Parathyroid adenoma (tissue), 2 donors: ENCODE results near the gene SERF1B.
"Not testable (repeated sequence)": the region's sequence is repeated elsewhere in the genome, so short reads cannot be mapped to it uniquely, and the experiment has no call there.

Experiments used
- H2AFZ ChIP-seq: fragments of 300-600 bp; sonication (generic); one replicate; pipeline ENCODE4 v1.7.0; 2017; ENCODE audit warnings: antibody characterized with exemption, mild to moderate bottlenecking
- H3K27ac ChIP-seq: fragments of 300-600 bp; sonication (generic); one replicate; pipeline ENCODE4 v1.7.0; 2017
- H3K27me3 ChIP-seq: fragments of 300-600 bp; sonication (generic); one replicate; pipeline ENCODE4 v1.7.0; 2017; ENCODE audit warnings: low read length; ENCODE audit not compliant: control insufficient read depth, insufficient read depth
- H3K36me3 ChIP-seq: fragments of 300-600 bp; sonication (generic); one replicate; pipeline ENCODE4 v1.7.0; 2017; ENCODE audit warnings: low read length; ENCODE audit not compliant: control insufficient read depth, insufficient read depth
- H3K4me1 ChIP-seq: fragments of 300-600 bp; sonication (generic); one replicate; pipeline ENCODE4 v1.7.0; 2017; ENCODE audit warnings: control low read depth
- H3K4me2 ChIP-seq: fragments of 300-600 bp; sonication (generic); one replicate; pipeline ENCODE4 v1.7.0; 2017; ENCODE audit warnings: low read length
- H3K4me3 ChIP-seq: fragments of 300-600 bp; sonication (generic); one replicate; pipeline ENCODE4 v1.7.0; 2017; ENCODE audit warnings: low read depth, low read length
- H3K79me2 ChIP-seq: fragments of 300-600 bp; sonication (generic); one replicate; pipeline ENCODE4 v1.7.0; 2017; ENCODE audit warnings: control low read depth
- H3K9ac ChIP-seq: fragments of 300-600 bp; sonication (generic); one replicate; pipeline ENCODE4 v1.7.0; 2017; ENCODE audit warnings: mild to moderate bottlenecking
- H3K9me3 ChIP-seq: fragments of 300-600 bp; sonication (generic); one replicate; pipeline ENCODE4 v1.7.0; 2017; ENCODE audit warnings: low read length; ENCODE audit not compliant: control insufficient read depth
- donor health status: primary hyperparathyroidism.

The SERF1B gene

GRCh38 chr5:70088907-70089464 lies 63.9 kb downstream of the SERF1B start:
- not testable (repeated sequence) for H3K27ac ChIP-seq, H2AFZ ChIP-seq, H3K4me3 ChIP-seq, H3K4me1 ChIP-seq, H3K4me2 ChIP-seq, H3K79me2 ChIP-seq, H3K9me3 ChIP-seq, H3K9ac ChIP-seq, H3K27me3 ChIP-seq, H3K36me3 ChIP-seq

DNA sequence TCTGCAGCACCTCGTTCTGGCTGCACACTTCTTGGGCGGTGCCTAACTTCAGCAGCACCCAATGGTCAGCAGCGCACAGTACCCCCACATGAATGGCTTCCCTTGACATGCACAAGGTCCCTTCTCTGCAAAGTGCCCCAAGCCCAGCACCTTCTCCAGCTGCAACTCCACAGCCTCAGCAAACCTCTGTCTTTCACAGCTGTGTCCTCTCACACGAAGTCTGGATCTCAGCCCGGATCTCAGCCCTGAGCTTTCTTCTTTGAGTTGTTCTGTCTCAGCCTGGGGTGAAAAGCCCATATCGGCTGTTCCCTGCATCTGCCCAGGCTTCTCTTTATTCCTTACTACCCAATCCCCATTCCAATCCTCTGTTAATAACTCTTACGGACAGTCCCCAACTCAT lies 66.7 kb downstream of the SERF1B start:
- not testable (repeated sequence) for H2AFZ ChIP-seq, H3K36me3 ChIP-seq, H3K4me2 ChIP-seq, H3K4me1 ChIP-seq, H3K27me3 ChIP-seq, H3K9me3 ChIP-seq, H3K4me3 ChIP-seq, H3K79me2 ChIP-seq, H3K27ac ChIP-seq, H3K9ac ChIP-seq
